Activated T-helper 1 cell treated with anti-CD3 and anti-CD28 coated beads, Interleukin-2, amount 50 U/mL, for 16 hours (primary cell): ENCODE results near the gene SMARCA4.

Experiments
- DNase-seq, 2 donors: peaks; one replicate each; pipeline ENCODE4 v3.0.0-alpha.2; 2020; ENCODE audit warnings: low read depth in 1 of 2, low spot score in 1 of 2

The SMARCA4 gene

DNA sequence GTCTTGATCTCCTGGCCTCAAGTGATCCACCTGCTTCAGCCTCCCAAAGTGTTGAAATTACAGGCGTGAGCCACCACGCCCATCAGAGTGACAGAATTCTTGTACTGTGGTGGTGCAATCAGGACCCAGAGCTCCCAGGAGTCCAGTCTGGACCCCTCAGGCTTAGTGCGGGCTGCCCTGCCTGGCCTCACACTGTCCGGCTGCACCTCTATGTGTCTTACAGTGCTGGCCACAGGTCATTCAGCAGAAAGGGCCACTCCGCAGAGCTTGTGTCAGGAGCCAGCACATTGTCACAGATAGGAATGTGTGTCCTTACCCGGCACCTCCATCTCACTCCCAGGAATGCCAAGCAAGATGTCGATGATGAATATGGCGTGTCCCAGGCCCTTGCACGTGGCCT is 49.2 kb downstream of the SMARCA4 start:
- DNase-seq: no peak

DNA sequence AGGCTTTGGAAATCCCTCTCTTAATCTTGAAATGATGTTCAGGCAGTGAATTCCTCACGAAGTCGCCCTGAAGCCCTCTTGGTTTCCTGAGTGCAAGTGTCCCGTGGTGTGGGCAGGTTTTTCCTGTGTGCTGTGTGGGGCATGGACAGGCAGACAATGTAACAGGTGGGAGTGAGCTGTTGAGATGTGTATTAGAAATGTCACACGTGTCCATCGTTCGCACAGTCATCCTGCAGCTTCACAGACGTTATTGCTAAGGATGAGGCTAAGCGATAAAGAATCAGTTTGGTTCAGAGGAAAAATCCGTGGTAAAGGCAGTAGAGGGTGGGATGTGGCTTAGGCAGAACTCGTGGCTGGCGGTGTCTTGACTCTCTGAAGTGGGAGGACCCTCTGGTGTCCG is 51.7 kb downstream of the SMARCA4 start:
- no peak for DNase-seq

DNA sequence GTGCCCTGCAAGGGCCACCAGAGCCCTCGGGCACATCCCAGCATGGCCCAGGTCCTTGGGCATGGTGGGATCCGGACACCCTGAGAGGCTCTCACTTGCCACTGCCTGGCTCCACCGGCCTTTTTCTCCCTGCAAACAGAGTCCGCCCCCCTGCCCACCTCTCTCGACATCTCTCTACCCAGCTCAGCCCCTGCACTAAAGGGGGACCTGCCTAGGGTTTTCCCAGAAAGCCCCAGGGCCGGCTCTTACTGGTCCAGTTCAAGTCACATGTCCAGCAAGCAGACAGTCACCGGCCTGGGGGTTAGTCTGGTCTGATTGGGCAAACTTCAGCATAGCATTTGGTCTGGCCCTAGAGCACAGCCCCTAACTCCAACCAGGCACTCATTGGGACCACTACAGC is 52.9 kb downstream of the SMARCA4 start:
- no peak for DNase-seq

DNA sequence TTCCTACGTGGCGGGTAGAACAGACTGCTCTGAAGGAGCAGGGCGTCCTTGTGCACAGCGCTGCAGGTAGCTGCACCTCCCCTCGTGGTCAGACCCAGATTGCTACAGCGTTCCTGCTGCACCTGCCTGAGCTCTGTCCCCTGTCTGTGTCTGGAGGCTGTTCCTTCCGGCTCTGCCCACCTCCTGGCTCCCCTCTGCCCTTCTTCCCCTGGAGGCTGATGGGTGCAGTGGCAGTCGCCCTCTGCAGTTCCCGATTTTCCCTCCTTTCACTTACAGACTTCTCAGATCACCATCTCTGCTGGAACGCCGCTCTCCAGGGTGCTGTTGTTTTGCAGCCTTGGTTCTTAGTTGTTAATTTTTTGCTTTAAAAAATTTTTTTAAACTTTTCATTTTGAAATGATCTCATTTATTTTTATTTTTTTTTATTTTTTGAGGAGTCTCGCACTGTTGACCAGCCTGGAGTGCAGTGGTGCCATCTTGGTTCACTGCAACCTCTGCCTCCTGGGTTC is 53.6 kb downstream of the SMARCA4 start:
- DNase-seq: no peak

DNA sequence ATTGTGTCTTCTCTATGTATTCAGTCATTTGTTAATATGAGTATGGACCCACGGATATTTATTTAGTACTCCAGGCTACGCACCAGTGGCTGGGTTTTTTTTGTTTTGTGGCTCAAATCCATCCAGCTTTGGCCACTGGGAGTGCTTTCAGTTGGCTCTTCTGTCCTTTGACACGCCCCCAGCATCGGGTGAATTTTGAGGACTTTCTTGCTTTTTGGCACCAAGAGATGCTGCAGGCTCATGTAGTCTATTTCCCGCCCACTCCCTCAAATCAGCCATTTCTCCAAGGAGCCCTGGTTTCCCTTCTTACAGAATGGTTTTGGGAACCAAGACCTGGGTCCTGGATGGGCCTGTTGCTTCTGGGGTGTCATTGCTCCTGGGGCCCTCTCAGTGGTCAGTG is 55.8 kb downstream of the SMARCA4 start:
- DNase-seq: no peak

DNA sequence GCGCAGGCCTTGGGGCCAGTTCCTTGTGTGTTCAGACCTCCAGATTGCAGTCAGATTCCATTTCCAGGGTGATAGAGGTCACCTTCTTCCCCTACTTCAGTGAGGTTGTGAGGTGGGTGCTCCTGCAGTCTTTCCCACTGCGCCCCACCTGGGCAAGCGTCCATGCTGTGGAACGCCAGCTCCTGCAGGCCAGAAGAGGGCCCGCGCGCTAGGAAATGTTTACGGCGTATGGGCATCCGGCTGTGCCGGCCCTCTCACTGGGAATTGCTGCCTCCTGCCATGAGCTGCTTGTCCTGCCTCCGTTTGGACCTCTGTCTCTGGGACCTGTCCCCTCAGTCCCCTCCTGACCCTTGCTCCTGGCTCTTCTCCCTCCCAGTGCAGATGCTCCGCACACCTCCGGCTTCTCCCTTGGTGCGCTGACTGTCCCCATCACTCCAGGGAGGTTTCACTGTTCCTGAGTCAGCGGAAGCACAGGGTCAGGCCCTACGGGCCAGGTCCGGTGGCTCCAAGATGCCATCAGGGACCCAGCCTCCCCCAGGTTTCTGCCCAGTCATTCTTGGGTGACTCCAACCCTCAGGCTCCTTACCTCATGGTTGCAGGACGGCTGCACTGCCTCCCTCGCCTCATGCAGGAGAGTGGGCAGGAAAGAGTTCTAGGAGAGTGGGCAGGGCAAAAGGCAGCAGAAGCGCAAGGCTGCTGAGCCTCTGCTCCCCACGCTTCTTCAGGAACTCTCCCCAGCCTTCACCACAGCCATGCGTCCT is 56.6 kb downstream of the SMARCA4 start:
- no peak for DNase-seq

DNA sequence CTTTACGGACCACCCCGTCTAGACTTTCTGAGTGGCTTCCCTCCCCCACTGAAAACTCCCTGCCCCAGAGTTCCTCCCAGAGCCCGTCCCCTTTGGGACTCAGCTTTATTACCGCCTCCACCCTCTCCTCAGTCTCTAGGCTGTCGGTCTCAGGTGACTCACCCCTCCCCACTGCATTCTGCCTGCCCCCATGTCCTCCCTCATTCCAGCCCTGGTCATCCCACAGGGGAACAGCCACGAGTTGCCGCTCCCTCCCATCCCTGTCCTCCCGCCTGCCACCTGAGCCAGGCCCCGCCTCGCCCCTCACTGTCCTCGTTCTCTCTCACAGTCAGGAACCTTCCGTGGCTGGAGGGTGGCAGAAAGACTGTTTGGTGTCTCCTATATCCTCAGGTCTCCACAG is 57.3 kb downstream of the SMARCA4 start:
- no peak for DNase-seq

DNA sequence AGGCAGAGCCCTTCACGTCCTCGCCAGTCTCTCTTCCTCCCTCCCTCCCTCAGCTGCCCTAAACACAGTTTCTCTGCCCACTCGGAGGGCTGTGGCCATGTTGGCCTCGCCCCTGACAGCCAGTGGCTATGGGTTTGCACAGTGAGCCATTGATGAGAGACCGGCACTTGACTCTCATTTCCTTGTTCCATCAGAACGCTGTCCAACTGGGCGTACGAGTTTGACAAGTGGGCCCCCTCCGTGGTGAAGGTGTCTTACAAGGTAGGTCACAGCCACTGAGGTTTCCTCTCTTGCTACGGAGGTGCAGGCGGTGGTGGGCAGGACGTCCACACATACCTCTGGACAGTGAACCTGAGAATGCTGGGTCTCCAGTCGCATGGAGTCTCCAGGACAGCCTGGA is 57.9 kb downstream of the SMARCA4 start:
- DNase-seq: no peak

DNA sequence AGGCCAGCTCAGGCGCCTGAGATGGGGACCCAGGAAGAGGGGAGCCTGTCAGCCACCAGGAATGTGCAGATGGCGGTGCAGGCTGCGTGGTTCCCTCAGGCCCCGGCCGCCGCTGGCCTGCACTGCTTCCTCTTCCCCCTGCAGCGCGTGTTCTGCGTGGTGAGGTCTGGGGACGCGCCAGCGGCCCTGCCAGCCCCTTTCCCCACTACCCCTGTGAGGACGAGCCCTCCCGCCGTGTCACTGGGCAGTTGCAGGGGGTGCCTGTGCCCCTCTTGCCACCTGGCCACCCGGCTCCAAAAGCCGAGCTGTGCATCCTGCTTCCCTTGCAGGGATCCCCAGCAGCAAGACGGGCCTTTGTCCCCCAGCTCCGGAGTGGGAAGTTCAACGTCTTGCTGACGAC is 58.4 kb downstream of the SMARCA4 start:
- no peak for DNase-seq

DNA sequence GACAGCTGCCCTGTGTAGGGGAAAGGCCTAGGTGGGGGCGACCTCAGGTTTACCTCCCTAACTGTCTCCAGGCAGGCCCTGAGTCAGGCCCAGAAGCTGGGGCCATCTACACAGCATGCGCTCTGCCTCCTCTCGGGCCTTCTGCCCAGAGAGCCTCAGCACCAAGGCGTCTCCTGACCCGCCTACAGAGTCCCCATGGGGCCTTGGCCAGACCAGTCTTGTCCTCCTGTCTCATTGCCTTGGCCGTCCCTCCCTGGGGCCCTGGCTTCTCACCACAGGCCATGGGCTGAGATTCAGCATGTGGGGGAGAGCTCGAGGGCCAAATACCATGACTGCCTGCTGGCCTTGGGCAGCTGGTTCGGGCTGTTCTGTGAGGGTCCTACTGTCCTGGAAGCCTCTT is 59.0 kb downstream of the SMARCA4 start:
- no peak for DNase-seq

DNA sequence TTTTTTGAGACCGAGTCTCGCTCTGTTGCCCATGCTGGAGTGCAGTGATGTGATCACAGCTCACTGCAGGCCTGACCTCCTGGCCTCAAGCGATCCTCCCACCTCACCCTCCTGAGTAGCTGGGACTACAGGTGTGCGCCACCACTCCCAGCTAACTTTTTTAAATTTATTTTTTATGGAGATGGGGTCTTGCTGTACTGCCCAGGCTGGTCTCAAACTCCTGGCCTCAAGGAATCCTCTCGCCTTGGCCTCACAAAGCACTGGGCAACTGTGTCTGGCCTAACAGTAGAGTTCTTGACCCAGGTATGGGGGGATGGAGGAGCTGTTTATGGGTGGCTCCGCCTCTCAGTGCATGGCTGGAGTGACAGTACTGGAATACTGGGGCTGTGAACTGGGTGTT is 59.6 kb downstream of the SMARCA4 start:
- no peak for DNase-seq

DNA sequence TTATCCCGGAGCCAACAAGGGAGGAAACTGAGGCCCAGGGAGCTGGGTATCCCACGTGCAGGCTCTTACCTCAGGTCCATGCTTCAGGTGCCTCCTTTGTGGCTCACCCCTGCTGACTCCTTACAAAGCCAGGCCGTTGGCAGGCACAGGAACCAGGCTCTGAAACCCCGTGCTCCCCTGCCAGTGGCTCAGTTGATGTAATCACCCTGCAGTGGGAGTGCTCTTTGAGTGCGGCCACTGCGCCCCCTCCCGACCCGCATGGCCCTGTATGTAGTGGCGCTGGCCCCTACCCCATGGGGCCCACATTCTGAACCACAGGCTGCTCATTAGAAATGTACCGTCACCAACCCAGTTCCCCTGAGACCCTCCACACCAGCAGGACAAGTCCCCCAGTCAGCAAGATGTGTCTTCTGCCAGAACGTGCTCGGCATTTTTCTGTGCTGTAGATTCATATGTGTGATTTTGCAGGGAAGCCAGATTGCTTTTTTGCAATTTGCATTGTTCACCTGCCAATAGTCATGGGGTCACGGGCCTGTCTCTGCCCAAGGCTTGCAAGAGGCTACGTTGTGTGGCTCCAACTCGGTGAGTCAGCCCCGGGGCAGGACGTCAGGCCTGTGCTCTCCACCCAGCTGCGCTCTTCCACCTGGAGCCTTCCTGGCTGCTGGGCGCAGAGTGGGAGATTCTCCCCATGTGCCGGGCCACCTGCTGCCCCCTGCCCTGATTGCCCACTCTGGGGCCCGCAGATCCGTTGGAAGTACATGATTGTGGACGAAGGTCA is 60.3 kb downstream of the SMARCA4 start:
- DNase-seq: no peak

DNA sequence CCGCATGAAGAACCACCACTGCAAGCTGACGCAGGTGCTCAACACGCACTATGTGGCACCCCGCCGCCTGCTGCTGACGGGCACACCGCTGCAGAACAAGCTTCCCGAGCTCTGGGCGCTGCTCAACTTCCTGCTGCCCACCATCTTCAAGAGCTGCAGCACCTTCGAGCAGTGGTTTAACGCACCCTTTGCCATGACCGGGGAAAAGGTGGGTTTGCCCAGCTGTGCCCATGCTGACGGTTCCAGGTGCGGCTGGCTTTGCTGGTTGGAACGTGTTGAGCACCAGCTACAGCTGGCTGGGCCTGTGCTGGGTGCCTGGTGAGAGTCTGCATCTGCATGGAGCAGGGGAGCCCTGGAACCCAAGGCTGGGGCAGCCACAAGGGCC is 60.9 kb downstream of the SMARCA4 start:
- DNase-seq: no peak

DNA sequence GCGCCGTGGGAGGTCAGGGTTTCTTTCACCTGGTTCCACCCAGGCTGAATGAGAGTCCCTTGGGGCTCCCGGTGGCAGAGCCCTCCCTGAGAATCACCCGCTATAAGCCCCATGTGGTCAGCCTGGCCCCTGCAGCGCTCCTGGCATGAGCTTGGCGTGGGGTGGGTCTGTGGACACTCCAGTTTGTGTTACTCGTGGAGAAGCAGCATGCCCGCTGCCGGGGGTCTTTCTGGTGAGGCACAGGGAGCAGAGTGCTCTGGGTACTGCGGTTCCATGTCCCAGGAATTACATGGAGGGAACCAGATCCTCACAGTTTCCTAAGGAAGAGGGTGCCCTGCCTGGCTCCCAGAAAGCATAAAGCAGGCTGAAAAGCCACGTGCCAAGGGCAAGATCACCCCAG is 62.2 kb downstream of the SMARCA4 start:
- DNase-seq: no peak

DNA sequence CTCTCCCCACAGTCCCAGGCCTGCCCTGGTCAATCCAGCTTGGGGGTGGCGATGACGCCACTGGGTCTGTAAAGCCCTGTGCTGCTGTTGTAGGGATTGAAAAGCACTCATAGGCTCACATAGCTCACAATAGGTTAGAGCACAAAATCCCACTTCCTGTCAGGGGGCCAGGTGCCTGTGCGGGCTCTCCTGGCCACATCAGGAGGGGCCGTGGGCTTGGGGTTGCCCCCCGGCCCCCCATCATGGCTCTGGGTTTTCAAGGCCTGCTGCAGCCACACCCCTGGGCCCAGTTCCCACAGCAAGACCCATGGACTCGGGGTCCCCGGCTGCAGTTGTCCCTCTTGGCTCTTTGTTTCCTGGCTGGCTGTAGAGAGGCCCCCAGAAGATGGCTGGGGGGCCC is 62.9 kb downstream of the SMARCA4 start:
- no peak for DNase-seq

DNA sequence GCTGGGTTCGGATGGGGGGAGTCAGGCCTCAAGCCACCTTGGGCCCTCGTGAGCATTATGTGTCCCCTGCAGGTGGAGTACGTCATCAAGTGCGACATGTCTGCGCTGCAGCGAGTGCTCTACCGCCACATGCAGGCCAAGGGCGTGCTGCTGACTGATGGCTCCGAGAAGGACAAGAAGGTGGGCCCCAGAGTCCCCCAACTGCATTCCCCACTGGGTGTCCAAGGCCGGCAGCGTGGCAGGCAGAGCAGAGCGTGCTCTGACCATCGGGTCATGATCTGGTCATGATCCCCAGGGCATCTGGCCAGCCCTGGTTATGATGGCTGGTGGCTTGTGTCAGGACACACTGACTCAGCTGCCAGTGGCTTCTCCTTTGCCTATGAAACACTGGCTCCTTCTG is 63.4 kb downstream of the SMARCA4 start:
- no peak for DNase-seq

DNA sequence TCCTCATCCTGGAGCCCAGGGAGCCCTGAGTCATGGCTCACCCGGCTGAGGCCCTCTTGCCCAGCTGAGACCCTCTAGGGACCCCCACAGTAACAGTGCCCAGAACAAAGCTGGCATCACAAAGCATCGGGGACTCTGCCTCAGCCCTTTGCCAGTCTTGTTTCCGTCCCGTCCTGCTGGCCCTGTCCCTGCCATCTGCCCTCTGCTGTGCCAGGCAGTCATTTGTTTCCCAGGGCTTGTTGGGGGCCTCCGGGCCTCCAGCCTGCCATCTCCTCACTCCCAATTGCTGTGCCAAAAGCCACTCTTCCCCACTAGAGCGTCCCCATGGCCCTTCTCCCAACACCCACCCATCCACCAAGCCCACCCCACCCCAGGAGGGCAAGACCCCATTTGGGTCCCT is 64.2 kb downstream of the SMARCA4 start:
- DNase-seq: no peak

DNA sequence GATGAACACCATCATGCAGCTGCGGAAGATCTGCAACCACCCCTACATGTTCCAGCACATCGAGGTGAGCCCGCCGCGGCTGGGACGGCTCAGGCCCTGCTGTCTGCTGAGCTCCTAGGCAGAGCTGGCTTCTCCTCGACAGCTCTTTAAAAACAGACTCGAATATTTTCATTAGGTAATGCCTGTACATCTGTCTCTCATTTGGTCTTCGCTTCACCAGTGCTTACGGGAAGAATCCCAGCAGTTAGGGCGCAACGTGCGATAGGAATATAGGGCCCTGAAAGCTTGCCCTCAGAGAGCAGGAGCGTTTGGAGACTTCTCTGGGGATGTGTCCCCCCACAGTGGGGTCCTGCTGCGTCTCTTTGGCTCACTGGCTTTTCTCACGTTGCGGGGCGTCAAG is 64.6 kb downstream of the SMARCA4 start:
- DNase-seq: no peak

DNA sequence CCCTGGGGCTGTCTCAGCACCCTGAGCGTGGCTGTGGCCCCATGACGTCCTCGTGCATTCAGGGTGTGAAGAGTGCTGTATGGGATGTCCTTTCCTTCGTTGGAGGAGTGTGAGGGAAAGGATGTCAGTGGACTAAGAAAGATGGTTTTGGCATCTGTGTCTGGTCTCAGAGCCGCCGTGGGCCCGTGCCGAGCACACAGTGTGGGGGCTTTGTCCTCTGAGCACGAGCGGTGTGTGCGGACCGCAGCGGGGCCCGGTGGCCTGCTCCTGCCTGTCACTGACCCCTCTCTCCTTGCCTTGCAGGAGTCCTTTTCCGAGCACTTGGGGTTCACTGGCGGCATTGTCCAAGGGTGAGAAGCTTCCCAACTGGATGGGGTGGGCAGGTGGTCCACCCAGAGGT is 65.2 kb downstream of the SMARCA4 start:
- DNase-seq: no peak

DNA sequence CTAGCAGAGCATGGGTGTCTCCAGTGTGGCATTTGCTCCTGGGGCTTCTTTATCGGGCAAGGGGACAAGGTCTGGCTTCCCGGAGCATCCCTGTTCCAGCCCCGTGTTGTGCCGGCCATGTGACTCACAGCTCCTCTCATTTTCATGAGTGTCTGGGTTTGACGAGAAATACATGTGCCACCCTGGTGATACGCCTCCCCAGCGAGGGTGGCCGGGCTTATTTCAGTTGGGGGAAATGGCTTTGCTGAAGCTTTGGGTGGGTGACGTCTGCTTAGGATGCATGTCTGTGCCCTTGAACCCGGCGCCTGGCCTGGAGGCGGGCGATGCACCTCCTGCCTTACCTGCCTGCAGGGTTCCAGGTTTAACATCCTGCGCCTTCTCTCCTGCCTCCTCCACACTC is 66.6 kb downstream of the SMARCA4 start:
- no peak for DNase-seq

DNA sequence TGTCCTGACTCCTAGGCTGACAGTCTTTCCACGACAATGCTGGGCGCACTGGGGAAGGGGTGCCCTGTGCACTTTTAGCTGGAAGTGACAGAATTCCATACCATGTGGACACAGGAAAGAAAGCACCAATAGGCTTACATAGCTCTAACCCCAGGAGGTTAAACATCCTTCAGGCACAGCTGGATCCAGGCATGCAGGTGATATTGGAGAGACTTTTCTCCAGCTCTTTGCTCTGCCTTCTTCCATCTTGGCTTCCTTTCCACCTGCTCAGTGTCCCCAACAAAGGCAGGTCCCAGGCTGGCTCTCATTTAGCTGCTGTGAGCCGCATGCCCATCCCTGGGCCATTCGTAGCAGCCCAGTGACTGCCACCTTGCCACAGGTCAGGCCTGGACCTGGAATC is 67.3 kb downstream of the SMARCA4 start:
- DNase-seq: no peak

DNA sequence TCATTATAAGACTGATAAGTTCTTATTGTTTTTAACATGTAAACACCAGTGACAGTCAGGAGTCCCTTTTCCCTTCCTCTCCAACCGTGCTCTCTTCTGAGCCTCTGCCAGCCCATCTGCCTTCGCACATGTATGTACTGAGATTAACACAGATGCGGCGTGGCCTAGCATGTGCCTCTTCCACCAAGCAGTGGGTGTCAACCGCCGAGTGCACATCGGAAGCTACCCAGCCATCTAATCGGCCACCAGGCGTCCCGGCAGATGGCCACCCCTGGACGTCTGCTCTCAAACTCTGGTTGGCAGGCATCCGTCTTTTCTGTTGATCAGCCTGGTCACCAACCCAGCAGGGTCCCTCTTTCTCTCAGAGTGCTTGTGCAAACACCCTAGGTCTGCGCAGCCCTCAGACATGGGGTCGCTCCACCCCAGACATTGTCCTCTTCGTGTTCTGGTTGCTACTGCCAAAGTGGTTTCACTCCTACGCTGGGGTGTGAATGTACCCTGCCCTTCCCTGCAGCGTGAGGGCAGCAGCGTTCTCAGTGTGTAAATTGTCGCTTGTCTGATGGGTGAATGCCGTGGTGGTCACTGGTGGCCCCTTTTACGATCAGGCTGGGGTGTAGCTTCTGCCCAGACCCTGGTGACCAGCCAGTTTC is 70.7 kb downstream of the SMARCA4 start:
- no peak for DNase-seq
